Measurements from ENCODE around the gene DHDH. TPM values are rescaled to one million over a fixed set of nuclear protein-coding genes. Genes with fewer than 3 reads are reported as not detected.
"Not testable (repeated sequence)": the region's sequence is repeated elsewhere in the genome, so short reads cannot be mapped to it uniquely, and the experiment has no call there.

Gene DHDH
- total RNA-seq, 1 donor = under 0.01 TPM

DNA sequence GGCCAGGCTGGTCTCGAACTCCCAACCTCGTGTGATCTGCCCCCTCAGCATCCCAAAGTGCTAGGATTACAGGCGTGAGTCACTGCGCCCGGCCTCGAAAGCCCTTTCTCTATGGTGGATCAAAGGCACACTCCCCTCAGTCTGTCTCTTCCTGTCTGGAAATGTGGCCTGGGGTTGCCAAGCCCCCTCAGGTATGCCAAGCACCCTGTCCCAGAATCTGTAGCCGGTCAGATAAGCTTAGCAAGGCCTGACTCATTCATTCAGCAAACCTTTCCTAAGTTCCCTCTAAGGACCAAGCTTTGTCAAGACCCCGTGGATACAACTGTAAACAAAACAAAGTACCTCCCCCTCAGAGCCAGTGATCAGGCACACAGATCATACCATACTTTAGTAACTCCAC is 19.3 kb upstream of the DHDH start:
- no peak for DNase-seq (ENCODE audit: low read depth in 2 of 3, low spot score in 2 of 3)

DNA sequence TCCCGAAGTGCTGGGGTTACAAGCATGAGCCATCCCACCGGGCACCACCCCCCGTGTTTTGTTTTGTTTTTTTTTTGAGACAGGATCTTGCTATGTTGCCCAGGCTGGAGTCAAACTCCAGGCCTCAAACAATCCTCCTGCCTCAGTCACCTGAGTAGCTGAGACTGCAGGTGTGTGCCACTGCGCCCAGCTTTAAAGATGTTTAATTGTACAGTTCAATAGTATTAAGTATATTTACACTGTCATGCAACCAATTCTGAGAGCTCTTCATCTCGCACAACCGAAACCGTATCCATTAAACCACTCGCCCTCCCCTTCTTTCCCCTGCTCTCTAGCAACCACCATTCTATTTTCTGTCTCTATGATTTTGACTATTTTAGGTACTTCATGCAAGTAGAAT is 17.7 kb upstream of the DHDH start:
- DNase-seq (ENCODE audit: low read depth in 2 of 3, low spot score in 2 of 3) = no peak

- no peak for DNase-seq (ENCODE audit: low read depth in 2 of 3, low spot score in 2 of 3)
Observed at GRCh38 chr19:48918071-48918470, 15.4 kb upstream of the DHDH start.

GRCh38 chr19:48918801-48919247 is 14.7 kb upstream of the DHDH start:
- DNase-seq (ENCODE audit: low read depth in 2 of 3, low spot score in 2 of 3) = peak in 2 of 3 donors; percentile 22 to 33

DNA sequence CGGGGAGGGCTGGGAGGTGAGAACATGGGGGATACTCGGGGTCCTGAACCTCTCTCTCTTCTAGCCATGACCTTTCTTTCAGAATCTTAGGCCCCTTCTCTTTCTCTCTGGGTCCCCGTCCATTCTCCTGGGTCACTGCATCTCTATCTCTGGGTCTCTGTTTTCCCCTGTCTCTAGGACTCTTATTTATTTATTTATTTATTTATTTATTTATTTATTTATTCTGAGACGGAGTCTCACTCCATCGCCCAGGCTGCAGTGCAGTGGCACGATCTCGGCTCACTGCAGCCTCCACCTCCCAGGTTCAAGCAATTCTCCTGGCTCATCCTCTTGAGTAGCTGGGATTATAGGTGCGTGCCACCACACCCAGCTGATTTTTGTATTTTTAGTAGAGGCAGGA is 14.2 kb upstream of the DHDH start:
- DNase-seq (ENCODE audit: low read depth in 2 of 3, low spot score in 2 of 3) = not testable (repeated sequence)

DNA sequence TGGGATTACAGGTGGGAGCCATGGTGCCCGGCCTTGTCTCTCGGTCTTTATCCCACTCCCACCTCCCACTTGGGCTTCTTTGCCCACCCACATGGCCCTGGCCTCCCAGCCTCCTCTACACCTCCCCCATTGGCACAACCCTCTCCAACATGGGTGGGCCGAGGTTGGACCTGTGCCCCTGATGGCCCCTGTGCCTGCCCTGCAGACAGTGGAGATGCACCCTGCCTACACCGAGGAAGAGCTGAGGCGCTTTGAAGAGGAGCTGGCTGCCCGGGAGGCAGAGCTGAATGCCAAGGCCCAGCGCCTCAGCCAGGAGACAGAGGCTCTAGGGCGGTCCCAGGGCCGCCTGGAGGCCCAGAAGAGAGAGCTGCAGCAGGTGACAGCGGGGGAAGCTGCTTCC is 12.6 kb upstream of the DHDH start:
- no peak for DNase-seq (ENCODE audit: low read depth in 2 of 3, low spot score in 2 of 3)

GRCh38 chr19:48921721-48922500 is 11.6 kb upstream of the DHDH start:
- DNase-seq (ENCODE audit: low read depth in 2 of 3, low spot score in 2 of 3) = no peak

GRCh38 chr19:48922548-48923490 is 10.7 kb upstream of the DHDH start:
- no peak for DNase-seq (ENCODE audit: low read depth in 2 of 3, low spot score in 2 of 3)

DNA sequence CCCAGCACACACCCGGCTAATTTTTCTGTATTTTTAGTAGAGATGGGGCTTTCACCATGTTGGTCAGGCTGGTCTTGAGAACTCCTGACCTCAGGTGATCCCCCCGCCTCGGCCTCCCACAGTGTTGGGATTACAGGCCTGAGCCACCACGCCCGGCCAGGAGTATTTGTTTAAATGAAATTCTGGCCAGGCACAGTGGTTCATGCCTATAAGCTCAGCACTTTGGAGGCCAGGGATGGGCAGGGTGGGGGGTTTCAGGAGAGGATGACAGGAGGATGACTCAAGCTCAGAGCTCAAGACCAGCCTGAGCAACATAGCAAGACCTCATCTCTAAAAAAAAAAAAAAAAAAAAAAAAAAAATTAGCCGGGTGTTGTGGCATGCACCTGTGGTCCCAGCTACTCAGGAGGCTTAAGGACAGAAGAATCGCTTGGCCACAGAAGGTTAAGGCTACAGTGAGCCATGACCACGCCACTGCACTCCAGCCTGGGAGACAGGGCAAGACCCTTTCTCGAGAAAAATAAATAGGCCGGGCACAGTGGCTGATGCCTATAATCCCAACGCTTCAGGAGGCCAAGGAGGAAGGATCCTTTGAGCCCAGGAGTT is 8.2 kb upstream of the DHDH start:
- DNase-seq (ENCODE audit: low read depth in 2 of 3, low spot score in 2 of 3) = no peak

DNA sequence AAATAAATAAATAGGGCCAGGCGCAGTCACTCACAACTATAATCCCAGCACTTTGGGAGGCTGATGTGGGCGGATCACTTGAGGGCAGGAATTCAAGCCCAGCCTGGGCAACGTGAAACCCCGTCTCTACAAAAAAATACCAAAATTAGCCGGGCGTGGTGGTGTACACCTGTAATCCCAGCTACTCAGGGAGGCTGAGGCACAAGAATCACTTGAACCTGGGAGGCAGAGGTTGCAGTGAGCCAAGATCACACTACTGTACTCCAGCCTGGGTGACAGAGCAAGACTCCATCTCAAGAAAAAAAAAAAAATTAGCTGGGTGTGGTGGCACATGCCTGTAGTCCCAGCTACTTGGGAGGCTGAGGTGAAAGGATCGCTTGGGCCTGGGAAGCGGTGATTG is 7.6 kb upstream of the DHDH start:
- DNase-seq (ENCODE audit: low read depth in 2 of 3, low spot score in 2 of 3) = not testable (repeated sequence)

GRCh38 chr19:48926909-48927308 is 6.6 kb upstream of the DHDH start:
- peak in 1 of 3 donors; percentile 10 for DNase-seq (ENCODE audit: low read depth in 2 of 3, low spot score in 2 of 3)

DNA sequence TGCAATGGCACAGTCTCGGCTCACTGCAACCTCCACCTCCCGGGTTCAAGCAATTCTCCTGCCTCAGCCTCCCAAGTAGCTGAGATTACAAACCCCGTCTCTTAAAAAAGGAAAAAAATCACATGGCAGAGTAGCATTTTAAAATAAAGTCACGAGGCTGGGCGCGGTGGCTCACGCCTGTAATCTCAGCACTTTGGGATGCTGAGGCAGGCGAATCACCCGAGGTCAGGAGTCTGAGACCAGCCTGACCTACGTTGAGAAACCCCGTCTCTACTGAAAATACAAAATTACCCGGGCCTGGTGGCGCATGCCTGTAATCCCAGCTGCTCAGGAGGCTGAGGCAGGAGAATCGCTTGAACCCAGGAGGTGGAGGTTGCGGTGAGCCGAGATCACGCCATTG is 5.8 kb upstream of the DHDH start:
- DNase-seq (ENCODE audit: low read depth in 2 of 3, low spot score in 2 of 3) = not testable (repeated sequence)

DNA sequence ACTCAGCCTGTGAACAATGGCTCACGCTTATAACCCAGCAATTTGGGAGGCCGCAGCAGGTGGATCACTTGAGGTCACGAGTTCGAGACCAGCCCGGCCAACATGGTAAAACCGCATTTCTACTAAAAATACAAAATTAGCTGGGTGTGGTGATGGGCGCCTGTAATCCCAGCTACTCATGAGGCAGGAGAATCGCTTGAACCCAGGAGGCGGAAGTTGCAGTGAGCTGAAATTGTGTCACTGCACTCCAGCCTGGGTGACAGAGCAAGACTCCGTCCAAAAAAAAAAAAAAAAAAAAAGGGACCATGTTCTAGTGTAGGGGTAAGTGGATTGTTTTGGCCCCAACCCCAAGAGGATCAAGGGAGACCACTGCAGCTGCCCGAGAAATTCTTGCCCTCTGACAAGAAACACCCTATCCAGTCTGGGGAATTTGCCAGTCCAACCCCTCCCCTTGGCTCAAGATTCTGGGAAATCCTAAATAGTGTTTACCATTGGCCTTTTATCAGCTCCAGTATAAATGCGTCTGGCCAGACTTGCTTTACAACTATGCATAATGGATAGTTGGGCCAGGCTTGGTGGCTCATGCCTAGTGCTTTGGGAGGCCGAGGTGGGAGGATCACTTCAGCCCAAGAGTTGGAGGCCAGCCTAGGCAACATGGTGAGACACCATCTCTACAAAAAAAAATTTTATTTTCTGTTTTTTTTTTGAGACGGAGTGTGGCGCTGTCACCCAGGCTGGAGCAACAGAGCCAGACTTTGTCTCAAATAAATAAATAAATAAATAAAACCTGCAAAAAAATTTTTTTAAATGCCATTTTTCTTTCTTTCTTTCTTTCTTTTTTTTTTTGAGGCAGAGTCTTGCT is 5.1 kb upstream of the DHDH start:
- no peak for DNase-seq (ENCODE audit: low read depth in 2 of 3, low spot score in 2 of 3)

DNA sequence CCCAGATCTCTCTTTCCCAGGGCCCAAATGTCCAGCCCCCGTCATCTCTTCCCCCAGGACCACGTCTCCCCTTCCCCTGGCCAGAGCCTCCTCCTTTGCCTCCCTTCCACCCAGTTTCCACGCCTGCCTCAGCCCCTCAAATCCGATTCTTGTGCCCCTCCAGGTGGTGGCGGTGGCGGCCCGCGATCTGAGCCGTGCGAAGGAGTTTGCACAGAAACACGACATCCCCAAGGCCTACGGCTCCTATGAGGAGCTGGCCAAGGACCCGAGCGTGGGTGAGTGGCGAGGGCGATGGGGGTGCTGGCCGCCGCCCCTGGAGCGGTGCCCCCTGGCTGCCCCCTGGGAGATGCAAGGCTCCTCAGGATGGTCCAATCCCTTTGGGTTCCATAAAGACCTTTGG is 1.3 kb downstream of the DHDH start:
- DNase-seq (ENCODE audit: low read depth in 2 of 3, low spot score in 2 of 3) = peak in 1 of 3 donors; percentile 26

DNA sequence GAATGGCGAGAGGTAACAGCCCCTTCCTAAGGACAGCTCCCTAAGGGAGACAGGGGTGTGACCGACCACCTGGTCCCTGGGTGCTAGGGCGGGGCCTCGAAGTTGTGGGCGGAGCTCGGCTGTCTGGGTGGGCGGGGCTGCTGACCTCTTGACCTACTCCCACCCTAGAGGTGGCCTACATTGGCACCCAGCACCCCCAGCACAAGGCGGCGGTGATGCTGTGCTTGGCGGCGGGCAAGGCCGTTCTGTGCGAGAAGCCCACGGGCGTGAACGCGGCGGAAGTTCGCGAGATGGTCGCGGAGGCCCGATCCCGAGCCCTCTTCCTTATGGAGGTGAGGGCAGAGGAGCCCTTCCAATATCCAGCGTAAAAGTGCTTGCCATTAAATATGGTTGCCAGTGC is 2.4 kb downstream of the DHDH start:
- DNase-seq (ENCODE audit: low read depth in 2 of 3, low spot score in 2 of 3) = no peak

DNA sequence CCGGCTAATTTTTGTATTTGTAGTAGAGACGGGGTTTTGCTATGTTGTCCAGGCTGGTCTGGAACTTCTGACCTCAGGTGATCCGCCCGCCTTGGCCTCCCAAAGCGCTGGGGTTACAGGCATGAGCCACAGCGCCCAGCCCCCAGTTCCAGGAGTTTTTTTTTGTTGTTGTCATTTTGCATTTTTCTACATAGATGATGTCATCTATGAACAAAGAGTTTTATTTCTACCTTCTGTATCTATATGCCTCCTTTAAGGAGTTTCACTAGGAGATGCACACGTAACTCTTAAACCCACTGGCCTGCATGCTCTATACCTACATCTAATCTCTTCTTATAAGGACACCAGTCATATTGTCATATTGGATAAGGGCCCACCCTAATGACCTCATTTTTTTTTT is 4.8 kb downstream of the DHDH start:
- DNase-seq (ENCODE audit: low read depth in 2 of 3, low spot score in 2 of 3) = no peak

DNA sequence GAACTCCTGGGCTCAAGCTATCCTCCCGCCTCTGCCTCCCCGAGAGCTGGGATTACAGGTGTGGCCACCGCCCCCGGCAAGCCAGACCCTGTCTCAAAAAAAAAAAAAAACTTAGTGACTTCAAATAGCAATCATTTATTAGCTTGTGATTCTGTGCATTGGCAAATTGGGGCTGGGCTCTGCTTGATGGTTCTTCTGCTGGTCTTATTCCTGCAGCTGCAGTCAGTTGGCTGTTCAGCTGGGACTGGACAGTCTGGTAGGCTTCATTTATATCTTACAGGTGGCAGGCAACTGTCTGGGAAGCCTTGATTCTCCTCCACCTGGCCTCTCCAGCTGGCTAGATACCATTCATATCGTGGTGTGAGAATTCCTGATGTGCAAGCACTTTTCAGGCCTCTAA is 7.4 kb downstream of the DHDH start:
- no peak for DNase-seq (ENCODE audit: low read depth in 2 of 3, low spot score in 2 of 3)

- DNase-seq (ENCODE audit: low read depth in 2 of 3, low spot score in 2 of 3) = no peak
Observed at GRCh38 chr19:48943081-48943480, 9.6 kb downstream of the DHDH start.

GRCh38 chr19:48945415-48945814 is 11.9 kb downstream of the DHDH start:
- no peak for DNase-seq (ENCODE audit: low read depth in 2 of 3, low spot score in 2 of 3)

GRCh38 chr19:48945817-48946216 is 12.3 kb downstream of the DHDH start:
- DNase-seq (ENCODE audit: low read depth in 2 of 3, low spot score in 2 of 3) = no peak
